ENCODE results near the gene DCAF17.

Gene DCAF17

DNA sequence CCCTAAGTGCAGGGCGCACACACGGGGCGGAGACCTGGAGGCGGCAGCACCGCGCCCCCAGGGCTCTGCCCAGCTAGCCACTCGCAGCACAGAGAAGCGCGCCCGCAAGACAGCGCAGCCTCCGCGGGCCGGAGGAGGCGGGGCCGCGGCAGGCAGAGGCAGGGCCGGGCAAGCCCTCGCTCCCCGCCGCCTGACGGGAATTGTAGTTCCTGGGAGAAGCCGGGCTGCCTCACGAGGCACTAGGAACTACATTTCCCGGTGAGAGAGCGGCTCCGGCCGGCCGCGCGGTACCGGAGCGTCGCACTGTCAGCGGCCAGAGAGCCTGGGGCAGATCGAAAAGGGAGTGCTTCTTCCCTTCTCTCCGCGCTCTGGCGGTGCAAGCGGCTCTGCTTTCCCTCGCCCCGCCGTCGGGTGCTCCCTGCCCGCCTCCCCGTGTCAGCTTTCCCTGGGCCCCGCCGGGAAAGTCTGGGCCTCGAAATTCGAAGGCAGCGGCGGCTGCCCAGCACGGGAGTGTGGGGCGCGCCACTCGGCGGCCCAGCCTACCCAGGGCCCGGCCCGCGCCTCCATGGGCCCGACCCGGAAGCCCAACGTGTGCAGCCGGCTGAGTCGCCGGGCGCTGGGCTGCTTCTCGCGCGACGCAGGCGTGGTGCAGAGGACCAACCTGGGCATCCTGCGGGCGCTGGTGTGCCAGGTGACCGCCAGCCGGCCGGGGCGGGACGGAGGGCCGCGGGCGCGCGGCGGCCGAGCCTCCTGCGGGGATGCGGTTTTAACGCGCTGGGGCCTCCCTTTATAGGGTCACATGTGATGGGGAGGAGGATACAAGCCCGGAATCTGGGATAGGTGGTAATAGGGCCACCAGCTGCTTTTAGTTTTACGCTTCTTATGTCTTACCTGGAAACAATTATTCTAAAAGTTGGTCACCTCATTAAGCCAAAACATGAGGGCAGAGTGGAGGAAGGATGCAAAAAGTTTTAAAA is at the start of gene DCAF17:
Gene DCAF17 (plus strand): TSS at position 214 of the 977 bp plus-strand sequence. CDS start 352 bp downstream, at position 566.
- DNase-seq = peak; percentile 96

DNA sequence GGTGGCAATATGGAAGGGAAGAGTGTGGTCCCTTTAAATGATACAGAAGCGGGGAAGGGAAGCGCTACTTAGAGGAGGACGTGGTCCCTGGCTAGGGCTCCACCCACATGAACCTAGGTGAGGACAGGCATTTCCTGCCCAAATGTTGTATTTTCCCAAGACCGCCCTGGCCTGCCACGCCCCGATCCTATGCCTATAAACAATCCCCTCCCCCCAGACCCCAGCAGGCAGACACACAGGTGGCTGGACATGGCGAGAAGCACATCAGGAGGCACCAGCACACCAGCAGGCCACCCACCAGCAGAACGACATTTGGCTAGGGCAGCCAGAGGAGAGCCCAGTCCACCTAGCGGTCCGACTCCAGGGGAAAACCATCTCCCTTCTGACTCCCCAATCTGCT is 47.4 kb upstream of the DCAF17 start:
- no peak for DNase-seq

- DNase-seq = no peak
Observed at GRCh38 chr2:171387052-171387451, 47.0 kb upstream of the DCAF17 start.

GRCh38 chr2:171389325-171389724 is 44.7 kb upstream of the DCAF17 start:
- DNase-seq = no peak

DNA sequence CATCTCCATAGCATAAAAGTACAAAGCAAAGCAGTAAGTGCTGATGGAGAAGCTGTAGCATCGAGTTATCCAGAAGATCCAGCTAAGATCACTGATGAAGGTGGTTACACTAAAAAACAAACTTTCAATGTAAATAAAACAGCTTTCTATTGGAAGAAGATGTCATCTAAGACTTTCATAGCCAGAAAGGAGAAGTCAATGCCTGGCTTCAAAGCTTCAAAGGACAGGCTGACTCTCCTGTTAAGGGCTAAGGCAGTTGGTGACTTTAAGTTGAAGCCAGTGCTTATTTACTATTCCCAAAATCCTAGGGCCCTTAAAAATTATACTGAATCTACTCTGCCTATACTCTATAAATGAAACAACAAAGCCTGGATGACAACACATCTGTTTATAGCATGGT is 44.2 kb upstream of the DCAF17 start:
- no peak for DNase-seq

GRCh38 chr2:171390941-171391516 is 43.0 kb upstream of the DCAF17 start:
- no peak for DNase-seq

- no peak for DNase-seq
Observed at GRCh38 chr2:171391532-171391931, 42.5 kb upstream of the DCAF17 start.

GRCh38 chr2:171393487-171393886 is 40.5 kb upstream of the DCAF17 start:
- no peak for DNase-seq

GRCh38 chr2:171394164-171394740 is 39.8 kb upstream of the DCAF17 start:
- no peak for DNase-seq

- no peak for DNase-seq
Observed at GRCh38 chr2:171399292-171399691, 34.7 kb upstream of the DCAF17 start.

GRCh38 chr2:171400395-171400794 is 33.6 kb upstream of the DCAF17 start:
- no peak for DNase-seq

GRCh38 chr2:171401947-171402346 is 32.1 kb upstream of the DCAF17 start:
- no peak for DNase-seq

GRCh38 chr2:171402906-171403580 is 31.0 kb upstream of the DCAF17 start:
- DNase-seq = no peak

GRCh38 chr2:171404261-171404660 is 29.8 kb upstream of the DCAF17 start:
- no peak for DNase-seq

DNA sequence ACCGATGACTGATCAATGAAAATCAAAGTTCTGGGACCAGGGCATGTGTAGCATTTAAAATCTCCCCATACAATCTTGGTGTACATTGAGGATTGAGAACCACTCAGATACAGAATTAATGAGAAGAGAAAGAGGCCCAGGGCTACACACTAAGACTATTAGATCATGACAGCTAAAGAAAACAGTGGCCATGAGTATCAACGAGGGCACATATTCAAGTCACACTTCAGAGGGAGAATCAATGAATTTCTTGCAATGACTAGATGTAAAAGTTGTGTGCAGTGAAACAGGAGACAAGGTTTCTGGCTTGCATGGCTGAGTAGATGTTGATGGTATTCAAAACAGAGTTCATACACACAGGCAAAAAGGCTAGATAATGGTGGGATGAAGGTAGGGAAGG is 29.3 kb upstream of the DCAF17 start:
- no peak for DNase-seq

- no peak for DNase-seq
Observed at GRCh38 chr2:171405546-171405945, 28.5 kb upstream of the DCAF17 start.

DNA sequence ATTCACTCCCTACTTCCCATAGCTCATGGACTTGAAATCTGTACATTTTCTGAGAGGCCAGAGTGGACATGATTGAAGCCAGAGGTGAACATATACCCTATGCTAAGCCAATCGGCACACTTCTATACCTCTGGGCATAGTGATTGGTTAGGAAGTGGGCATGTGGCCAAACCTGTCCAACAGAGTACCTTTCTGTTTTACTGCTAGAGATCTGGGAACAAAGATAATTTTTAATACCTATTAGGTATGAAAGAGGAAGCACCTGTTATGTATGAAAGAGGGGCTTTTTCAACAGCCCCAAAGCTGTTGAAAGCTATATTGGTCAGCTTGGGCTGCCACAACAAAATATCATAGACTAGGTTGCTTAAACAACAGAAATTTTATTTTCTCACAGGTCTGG is 28.0 kb upstream of the DCAF17 start:
- peak in 1 of 2 donors; percentile 15 for DNase-seq

GRCh38 chr2:171407030-171407675 is 26.9 kb upstream of the DCAF17 start:
- DNase-seq = no peak

DNA sequence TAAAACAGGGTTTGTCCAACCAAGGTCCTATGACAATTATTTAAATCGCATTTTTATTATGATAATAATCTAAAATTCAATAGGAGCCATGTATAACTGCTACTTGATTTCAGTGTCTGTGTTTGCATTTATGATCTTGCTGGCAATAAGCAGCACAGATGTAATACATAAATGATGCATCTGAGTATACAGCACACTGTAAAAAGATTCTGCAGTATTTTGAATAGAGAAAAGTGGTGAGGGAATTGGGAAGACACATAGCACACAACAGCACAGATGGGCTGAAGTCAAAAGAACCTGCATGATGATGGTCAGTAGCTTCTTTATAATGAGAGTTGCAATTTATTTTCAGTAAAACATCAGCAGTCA is 26.4 kb upstream of the DCAF17 start:
- DNase-seq = no peak

- peak in 1 of 2 donors; percentile 13 for DNase-seq
Observed at GRCh38 chr2:171409436-171409971, 24.5 kb upstream of the DCAF17 start.

- no peak for DNase-seq
Observed at GRCh38 chr2:171410101-171410500, 23.9 kb upstream of the DCAF17 start.

GRCh38 chr2:171410624-171411023 is 23.4 kb upstream of the DCAF17 start:
- no peak for DNase-seq

DNA sequence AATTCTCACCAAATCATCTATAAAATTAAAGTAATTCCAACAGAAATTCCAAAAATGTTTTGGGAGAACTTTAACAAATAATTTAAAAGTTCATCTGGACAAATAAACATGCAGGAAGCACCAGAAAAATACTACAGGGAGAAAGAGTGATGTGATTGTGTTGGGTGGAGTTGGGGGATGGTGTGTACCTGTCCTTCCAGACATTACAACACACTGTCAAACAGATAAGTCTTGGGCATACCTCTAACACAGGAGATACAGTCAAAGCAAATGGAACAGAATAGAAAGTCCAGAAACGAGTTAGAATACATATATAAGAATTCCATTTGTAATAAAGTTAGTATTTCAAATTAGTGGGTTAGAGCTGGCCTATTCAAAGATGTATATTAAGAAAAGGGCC is 22.8 kb upstream of the DCAF17 start:
- DNase-seq = no peak

All from CD4-positive, alpha-beta T cell treated with Interleukin-1 beta for 1 hour (primary cell).